Liver (tissue), 9 donors: Measurements from ENCODE around the gene VSIG10L. TPM values are rescaled to one million over a fixed set of nuclear protein-coding genes. Genes with fewer than 3 reads are reported as not detected.

ENCODE experiments used
- DNase-seq: peaks from one replicate; pipeline ENCODE4 v3.0.0-alpha.2; 2017; ENCODE audit warnings: low spot score
- H3K27ac ChIP-seq, 2 donors: one replicate each; pipeline ENCODE4 v1.7.0; 2013; ENCODE audit warnings: inconsistent platforms in 2 of 2, low read length in 2 of 2, control low read depth in 1 of 2, low read depth in 1 of 2, mild to moderate bottlenecking in 1 of 2
- H3K27me3 ChIP-seq, 4 donors: one replicate each; pipeline versions ENCODE4 v1.6.1 to v1.7.0; 2013; ENCODE audit warnings: low read length in 3 of 4, inconsistent platforms in 1 of 4, mild to moderate bottlenecking in 1 of 4, moderate library complexity in 1 of 4; ENCODE audit not compliant: control insufficient read depth in 4 of 4, insufficient read depth in 4 of 4
- H3K36me3 ChIP-seq, 4 donors: one replicate each; pipeline versions ENCODE4 v1.6.1 to v1.7.0; 2013; ENCODE audit warnings: low read length in 3 of 4, mild to moderate bottlenecking in 3 of 4, low read depth in 1 of 4, moderate library complexity in 1 of 4; ENCODE audit not compliant: control insufficient read depth in 4 of 4, insufficient read depth in 3 of 4
- H3K4me1 ChIP-seq, 4 donors: one replicate each; pipeline versions ENCODE4 v1.6.1 to v1.7.0; 2013; ENCODE audit warnings: low read length in 3 of 4, mild to moderate bottlenecking in 3 of 4, moderate library complexity in 1 of 4; ENCODE audit not compliant: control insufficient read depth in 4 of 4, insufficient read depth in 4 of 4
- H3K4me3 ChIP-seq, 3 donors: one replicate each; pipeline versions ENCODE4 v1.6.1 to v1.7.0; 2013; ENCODE audit warnings: low read length in 3 of 3, control low read depth in 1 of 3, low read depth in 1 of 3, mild to moderate bottlenecking in 1 of 3
- H3K9ac ChIP-seq, 2 donors: one replicate each; pipeline ENCODE4 v1.7.0; 2013; ENCODE audit warnings: low read length in 2 of 2, mild to moderate bottlenecking in 2 of 2, moderate library complexity in 2 of 2, control low read depth in 1 of 2, low read depth in 1 of 2
- H3K9me3 ChIP-seq, 4 donors: one replicate each; pipeline versions ENCODE4 v1.6.1 to v1.7.0; 2013; ENCODE audit warnings: low read length in 3 of 4; ENCODE audit not compliant: control insufficient read depth in 4 of 4
- CTCF ChIP-seq: fragments of 150-350 bp; IDR thresholded peaks from 2 replicates; pipeline ENCODE4 v1.5.1; 2017; ENCODE audit warnings: improper control_type of control experiment, low read depth, low read length; ENCODE audit not compliant: missing input control
- EGR1 ChIP-seq, 2 donors: IDR thresholded peaks; 2 replicates each; pipeline ENCODE4 v1.6.1; 2016 to 2018; ENCODE audit warnings: antibody characterized with exemption in 2 of 2, low read depth in 2 of 2
- FOXA1 ChIP-seq: IDR thresholded peaks from 2 replicates; pipeline ENCODE4 v1.6.1; 2016; ENCODE audit warnings: antibody characterized with exemption
- FOXA2 ChIP-seq: IDR thresholded peaks from 2 replicates; pipeline ENCODE4 v1.6.1; 2016; ENCODE audit warnings: antibody characterized with exemption
- GABPA ChIP-seq, 2 donors: IDR thresholded peaks in 1 of 2; conservative IDR thresholded peaks in 1 of 2; 2 replicates each; pipeline ENCODE4 v1.6.1; 2016; ENCODE audit warnings: antibody characterized with exemption in 2 of 2, mild to moderate bottlenecking in 1 of 2, moderate library complexity in 1 of 2
- NR2F2 ChIP-seq: IDR thresholded peaks from 2 replicates; pipeline ENCODE4 v1.6.1; 2016; ENCODE audit warnings: antibody characterized with exemption
- RAD21 ChIP-seq, 2 donors: IDR thresholded peaks; 2 replicates each; pipeline ENCODE4 v1.6.1; 2016; ENCODE audit warnings: antibody characterized with exemption in 2 of 2, mild to moderate bottlenecking in 2 of 2
- RXRA ChIP-seq, 2 donors: IDR thresholded peaks; 2 replicates each; pipeline ENCODE4 v1.6.1; 2017 to 2018; ENCODE audit warnings: antibody characterized with exemption in 2 of 2, mild to moderate bottlenecking in 1 of 2
- SP1 ChIP-seq: IDR thresholded peaks from 2 replicates; pipeline ENCODE4 v1.6.1; 2018; ENCODE audit warnings: antibody characterized with exemption, mild to moderate bottlenecking
- TAF1 ChIP-seq: conservative IDR thresholded peaks from 2 replicates; pipeline ENCODE4 v1.6.1; 2016; ENCODE audit warnings: antibody characterized with exemption, mild to moderate bottlenecking
- YY1 ChIP-seq: IDR thresholded peaks from 2 replicates; pipeline ENCODE4 v1.6.1; 2016; ENCODE audit warnings: antibody characterized with exemption, mild to moderate bottlenecking
- ZBTB33 ChIP-seq: IDR thresholded peaks from 2 replicates; pipeline ENCODE4 v1.6.1; 2016; ENCODE audit warnings: antibody characterized with exemption
- WGBS: extraction: QIAGEN DNeasy Blood & Tissue Kit; methylation state at CpG from one replicate; pipeline ENCODE4 v1.1.7; 2013; 5-methylcytosine and 5-hydroxymethylcytosine counted together
- polyA plus RNA-seq, 2 donors: library from polyadenylated mRNA; stranded (reverse) in 1 of 2; unstranded in 1 of 2; fragments of 200-250 nt in 1 of 2; fragments of >200 nt in 1 of 2; fragmentation: Nextera tagmentation in 1 of 2; extraction: Ambion mirVana in 1 of 2; gene quantifications; one replicate each; pipeline versions ENCODE4 v1.2.1 to v1.2.3, GENCODE V29; 2013 to 2015
- total RNA-seq, 2 donors: library from RNA; depleted of rRNA; stranded (reverse); fragments of >200 nt; gene quantifications; one replicate each; pipeline ENCODE4 v1.2.3, GENCODE V29; 2014
- TF ChIP-seq, protein P1 (sequence below): IDR thresholded peaks from 2 replicates; pipeline ENCODE4 v1.6.1; 2016; ENCODE audit warnings: antibody characterized with exemption
- TF ChIP-seq, protein P2 (sequence below): IDR thresholded peaks from 2 replicates; pipeline ENCODE4 v1.6.1; 2016; ENCODE audit warnings: antibody characterized with exemption
- donor health status: healthy.
- donor health status: healthy.
- donor health status: healthy.
- donor health status: healthy.
- donor health status: healthy.

VSIG10L gene
- total and polyA plus RNA-seq, 4 donors, result 0.60 to 1.8 (median 0.83) TPM

- Histone ChIP-seq H3K4me3 (no peak overlapping the region), H3K4me1 (peaks cover 7 to 17% (median 13%) of the 10 kb centered on the region in 4 donors), H3K36me3 (no peaks in the 10 kb centered on the region), H3K27me3 (no peaks in the 10 kb centered on the region), H3K9ac (no peak overlapping the region), H3K27ac (no peak overlapping the region), H3K9me3 (no peaks in the 10 kb centered on the region)
- TF ChIP-seq FOXA2 (no peak), NR2F2 (no peak), SP1 (no peak), ZBTB33 (no peak), TAF1 (no peak), EGR1 (IDR thresholded peaks at IDR 0.05; ENCODE audit: low read depth in 2 of 2) (no peak), GABPA (IDR thresholded peaks at IDR 0.05 in 1 of 2, conservative IDR thresholded peaks at IDR 0.05 in 1 of 2) (no peak), YY1 (no peak), RXRA (IDR thresholded peaks at IDR 0.05) (no peak), CTCF (no peak), RAD21 (IDR thresholded peaks at IDR 0.05) (no peak)
- no peak for DNase-seq
- WGBS, result 89% methylated on average over 19 of the region's 19 CpGs
Observed at GRCh38 chr19:51337861-51338562, 3.9 kb downstream of the VSIG10L start.

- no peaks in the 10 kb centered on the region for H3K36me3 ChIP-seq
- no peak overlapping the region for H3K4me3 ChIP-seq
- H3K4me1 ChIP-seq, result peaks cover 7 to 17% (median 13%) of the 10 kb centered on the region in 4 donors
- no peak for TF ChIP-seq RAD21 (IDR thresholded peaks at IDR 0.05)
- TF ChIP-seq RXRA (IDR thresholded peaks at IDR 0.05), result no peak
- no peak for TF ChIP-seq NR2F2
- TF ChIP-seq YY1, result no peak
- no peak for TF ChIP-seq FOXA1
- TF ChIP-seq EGR1 (IDR thresholded peaks at IDR 0.05; ENCODE audit: low read depth in 2 of 2), result no peak
- TF ChIP-seq FOXA2, result no peak
- TF ChIP-seq, protein P1, sequence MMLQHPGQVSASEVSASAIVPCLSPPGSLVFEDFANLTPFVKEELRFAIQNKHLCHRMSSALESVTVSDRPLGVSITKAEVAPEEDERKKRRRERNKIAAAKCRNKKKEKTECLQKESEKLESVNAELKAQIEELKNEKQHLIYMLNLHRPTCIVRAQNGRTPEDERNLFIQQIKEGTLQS, result no peak
- TF ChIP-seq SP1, result no peak
- no peak for TF ChIP-seq CTCF
- TF ChIP-seq, protein P2, sequence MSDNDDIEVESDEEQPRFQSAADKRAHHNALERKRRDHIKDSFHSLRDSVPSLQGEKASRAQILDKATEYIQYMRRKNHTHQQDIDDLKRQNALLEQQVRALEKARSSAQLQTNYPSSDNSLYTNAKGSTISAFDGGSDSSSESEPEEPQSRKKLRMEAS, result no peak
- H3K27ac ChIP-seq, result no peak overlapping the region
- no peak for DNase-seq
- 97% methylated on average over 13 of the region's 13 CpGs for WGBS
- no peak overlapping the region for H3K9ac ChIP-seq
- H3K27me3 ChIP-seq, result no peaks in the 10 kb centered on the region
- no peaks in the 10 kb centered on the region for H3K9me3 ChIP-seq
Observed at GRCh38 chr19:51337141-51337860, 4.6 kb downstream of the VSIG10L start.
